MCF 10A (cell line): Measurements from ENCODE around the gene LTV1. TPM values are rescaled to one million over a fixed set of nuclear protein-coding genes. Genes with fewer than 3 reads are reported as not detected.

Experiments
- BruUV-seq: library from RNA; stranded (reverse); fragments of 400-500 nt; replicated peaks from 2 replicates; lab custom pipeline; 2021; lab: Mats Ljungman, UMichigan
- CTCF ChIA-PET: fragments of 300-600 bp; sonication (Branson Sonifier 250); formaldehyde crosslinking; extraction: SDS; loops from one replicate; lab custom pipeline; 2021; ENCODE audit warnings: antibody characterized with exemption, inconsistent platforms; lab: Yijun Ruan, JAX
- POLR2A ChIA-PET: fragments of 300-600, 350-650 bp; sonication (Branson Sonifier 250); formaldehyde crosslinking; extraction: SDS; loops from one replicate; lab custom pipeline; 2020; ENCODE audit warnings: antibody characterized with exemption, inconsistent platforms; lab: Yijun Ruan, JAX
- DNase-seq: peaks from one replicate; pipeline ENCODE4 v3.0.0-alpha.2; 2018; ENCODE audit not compliant: unreplicated experiment
- H3K27ac Mint-ChIP-seq: one replicate; pipeline ENCODE4 v1.8.0; 2022; ENCODE audit warnings: mild to moderate bottlenecking, low read depth, mixed read lengths; ENCODE audit not compliant: unreplicated experiment
- H3K27me3 Mint-ChIP-seq: one replicate; pipeline ENCODE4 v1.8.0; 2022; ENCODE audit warnings: mixed read lengths; ENCODE audit not compliant: insufficient read depth, unreplicated experiment
- H3K36me3 Mint-ChIP-seq: one replicate; pipeline ENCODE4 v1.8.0; 2022; ENCODE audit warnings: mild to moderate bottlenecking, moderate library complexity, mixed read lengths; ENCODE audit not compliant: insufficient read depth, unreplicated experiment
- H3K4me1 Mint-ChIP-seq: one replicate; pipeline ENCODE4 v1.8.0; 2022; ENCODE audit warnings: mixed read lengths; ENCODE audit not compliant: insufficient read depth, unreplicated experiment
- H3K4me3 Mint-ChIP-seq: one replicate; pipeline ENCODE4 v1.8.0; 2022; ENCODE audit warnings: mild to moderate bottlenecking, moderate library complexity, mixed read lengths; ENCODE audit not compliant: unreplicated experiment
- H3K9me3 Mint-ChIP-seq: one replicate; pipeline ENCODE4 v1.8.0; 2022; ENCODE audit warnings: mixed read lengths; ENCODE audit not compliant: unreplicated experiment
- intact Hi-C: fragments of 100-400 bp; cut with micrococcal nuclease; formaldehyde crosslinking; loops from 2 replicates; pipeline ENCODE4 v1.14.1; 2022
- total RNA-seq: library from RNA; stranded (reverse); gene quantifications from 2 replicates; pipeline ENCODE4 v1.2.3, GENCODE V29; 2022
- TF ChIP-seq, protein P1 (sequence below): fragments of 200-600 bp; IDR thresholded peaks from one replicate; pipeline ENCODE4 v1.8.0; 2022; ENCODE audit warnings: antibody characterized with exemption, mild to moderate bottlenecking; ENCODE audit not compliant: unreplicated experiment

Gene LTV1
- total RNA-seq, 1 experiment from 2014 or later, result 47.4 TPM

DNA sequence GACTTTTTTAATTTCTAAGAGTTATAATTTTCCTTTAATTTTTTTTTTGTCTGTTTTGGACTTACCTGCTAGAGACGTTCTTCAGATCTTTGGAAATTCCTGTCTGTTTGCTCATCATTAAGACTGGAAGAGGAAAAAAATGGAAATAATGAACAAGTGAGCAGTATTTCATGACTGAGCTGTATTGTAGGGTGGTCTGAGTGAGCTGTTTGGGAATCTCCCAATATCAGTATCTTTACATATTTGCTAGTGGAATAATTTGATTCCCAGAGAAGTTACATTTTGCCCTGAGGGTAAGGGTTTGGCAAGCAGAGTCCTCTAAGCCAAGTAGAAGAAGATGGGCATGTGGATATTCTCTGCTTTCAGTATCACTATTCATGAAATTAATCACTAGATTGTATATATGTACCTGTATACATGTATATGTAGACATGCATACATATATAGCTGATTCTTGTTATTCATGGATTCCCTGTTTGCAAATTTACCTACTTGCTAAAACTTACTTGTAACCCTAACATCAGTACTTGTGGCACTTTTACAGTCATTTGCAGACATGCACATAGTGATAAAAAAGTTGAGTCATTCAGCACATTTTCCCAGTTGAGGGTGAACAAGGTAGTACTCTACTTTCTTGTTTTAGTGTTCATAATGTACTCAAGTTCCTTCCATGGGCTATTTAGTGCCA is 34.6 kb downstream of the LTV1 start:
- no peak for DNase-seq
- Mint-ChIP-seq H3K27me3 (no peaks in the 10 kb centered on the region), H3K4me3 (no peak overlapping the region), H3K9me3 (no peaks in the 10 kb centered on the region), H3K27ac (no peak overlapping the region), H3K4me1 (no peaks in the 10 kb centered on the region), H3K36me3 (no peaks in the 10 kb centered on the region)
- CTCF ChIA-PET, result interaction anchor here (0.8 kb wide), 1 partner anchor 136 kb away, joined by 3 read pairs; no protein-coding TSS in a partner anchor
- BruUV-seq, result no TSS peak
- POLR2A ChIA-PET, result interaction anchor here (1.8 kb wide), 1 partner anchor 35 kb away, joined by 4 read pairs; the partner anchor contains the start of gene LTV1
- intact Hi-C loops, result no loop called here
- TF ChIP-seq, protein P1, sequence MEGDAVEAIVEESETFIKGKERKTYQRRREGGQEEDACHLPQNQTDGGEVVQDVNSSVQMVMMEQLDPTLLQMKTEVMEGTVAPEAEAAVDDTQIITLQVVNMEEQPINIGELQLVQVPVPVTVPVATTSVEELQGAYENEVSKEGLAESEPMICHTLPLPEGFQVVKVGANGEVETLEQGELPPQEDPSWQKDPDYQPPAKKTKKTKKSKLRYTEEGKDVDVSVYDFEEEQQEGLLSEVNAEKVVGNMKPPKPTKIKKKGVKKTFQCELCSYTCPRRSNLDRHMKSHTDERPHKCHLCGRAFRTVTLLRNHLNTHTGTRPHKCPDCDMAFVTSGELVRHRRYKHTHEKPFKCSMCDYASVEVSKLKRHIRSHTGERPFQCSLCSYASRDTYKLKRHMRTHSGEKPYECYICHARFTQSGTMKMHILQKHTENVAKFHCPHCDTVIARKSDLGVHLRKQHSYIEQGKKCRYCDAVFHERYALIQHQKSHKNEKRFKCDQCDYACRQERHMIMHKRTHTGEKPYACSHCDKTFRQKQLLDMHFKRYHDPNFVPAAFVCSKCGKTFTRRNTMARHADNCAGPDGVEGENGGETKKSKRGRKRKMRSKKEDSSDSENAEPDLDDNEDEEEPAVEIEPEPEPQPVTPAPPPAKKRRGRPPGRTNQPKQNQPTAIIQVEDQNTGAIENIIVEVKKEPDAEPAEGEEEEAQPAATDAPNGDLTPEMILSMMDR, result no peak

DNA sequence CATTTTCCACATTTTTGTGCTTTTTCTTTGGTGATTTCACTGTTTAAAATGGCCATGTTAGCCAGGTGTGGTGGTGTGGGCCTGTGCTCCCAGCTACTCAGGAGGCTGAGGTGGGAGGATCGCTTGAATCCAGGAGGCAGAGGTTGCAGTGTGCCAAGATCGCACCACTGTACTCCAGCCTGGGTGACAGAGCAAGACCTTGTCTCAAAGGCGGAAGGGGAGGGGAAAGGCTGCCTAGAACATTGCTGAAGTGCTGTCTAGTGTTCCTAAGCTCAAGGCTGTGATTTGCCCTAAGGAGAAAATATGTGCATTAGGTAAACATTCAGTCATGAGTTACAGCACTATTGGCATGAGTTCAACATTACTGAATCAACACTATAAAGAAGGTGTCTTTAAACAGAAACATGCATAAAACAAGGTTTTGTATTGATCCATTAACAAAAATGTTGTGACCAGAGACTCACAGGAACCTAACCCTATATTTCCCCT is 35.2 kb downstream of the LTV1 start:
- H3K27ac Mint-ChIP-seq, result no peak overlapping the region
- CTCF ChIA-PET, result interaction anchor here (0.8 kb wide), 1 partner anchor 136 kb away, joined by 3 read pairs; no protein-coding TSS in a partner anchor

DNA sequence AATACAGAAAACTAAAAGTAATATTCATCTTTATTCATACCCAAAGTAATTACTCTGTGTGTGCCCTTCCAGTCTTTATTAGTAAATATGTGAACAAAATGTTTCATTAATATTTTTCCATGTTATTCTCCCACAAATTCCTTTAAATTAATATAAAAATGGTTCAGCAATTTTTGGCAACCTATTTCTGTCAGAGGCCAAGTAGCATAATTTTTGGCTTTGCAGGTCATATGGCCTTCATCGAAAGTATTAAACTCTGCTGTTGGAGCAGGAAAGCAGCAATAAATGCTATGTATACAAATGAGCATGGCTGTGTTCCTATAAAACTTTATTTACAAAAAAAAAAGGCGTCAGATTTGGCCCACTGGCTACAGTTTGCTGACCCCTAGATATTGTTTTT is 37.3 kb downstream of the LTV1 start:
- Mint-ChIP-seq H3K27me3 (no peaks in the 10 kb centered on the region), H3K36me3 (no peaks in the 10 kb centered on the region), H3K27ac (no peak overlapping the region), H3K4me3 (no peak overlapping the region), H3K9me3 (no peaks in the 10 kb centered on the region), H3K4me1 (no peaks in the 10 kb centered on the region)
- TF ChIP-seq, protein P1, result no peak
- ChIA-PET CTCF (no interaction called here), POLR2A (no interaction called here)
- intact Hi-C loops, result no loop called here
- no peak for DNase-seq
- BruUV-seq, result no TSS peak

More for the DNA sequence above, 35.2 kb downstream of the LTV1 start:
- H3K4me3 Mint-ChIP-seq, result no peak overlapping the region
- TF ChIP-seq, protein P1, result no peak
- BruUV-seq, result no TSS peak
- H3K27me3 Mint-ChIP-seq, result no peaks in the 10 kb centered on the region
- peak; percentile 61 for DNase-seq
- intact Hi-C loops, result no loop called here
- H3K9me3 Mint-ChIP-seq, result no peaks in the 10 kb centered on the region
- POLR2A ChIA-PET, result interaction anchor here (1.8 kb wide), 1 partner anchor 35 kb away, joined by 4 read pairs; the partner anchor contains the start of gene LTV1
- no peaks in the 10 kb centered on the region for H3K4me1 Mint-ChIP-seq
- H3K36me3 Mint-ChIP-seq, result no peaks in the 10 kb centered on the region

DNA sequence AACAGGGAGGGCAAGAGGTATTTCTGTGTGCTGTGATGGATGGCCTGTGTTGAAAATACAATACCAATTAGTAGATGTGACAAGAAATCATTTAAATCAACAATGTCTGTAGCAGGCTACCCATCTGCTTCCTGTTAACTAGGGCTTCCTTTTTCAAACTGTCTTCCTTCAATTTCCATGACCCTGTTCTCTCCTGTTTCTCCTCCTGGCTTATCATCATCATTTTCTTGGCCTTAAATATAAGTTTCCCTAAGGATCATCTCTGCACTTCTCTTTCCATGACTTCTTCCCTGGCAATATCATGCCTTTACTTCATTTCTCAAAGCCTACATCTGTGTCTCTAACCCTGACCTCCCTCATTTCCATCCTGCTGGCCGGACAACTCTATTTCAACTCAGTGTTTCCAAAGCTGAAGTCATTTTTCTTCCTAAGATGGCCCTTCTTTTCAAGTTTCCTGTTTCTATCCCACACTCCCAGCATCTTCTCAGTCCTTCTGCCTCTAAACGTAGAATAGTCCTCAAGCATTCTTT is 39.3 kb downstream of the LTV1 start:
- H3K9me3 Mint-ChIP-seq, result no peaks in the 10 kb centered on the region
- no peak for DNase-seq
- no peak overlapping the region for H3K27ac Mint-ChIP-seq
- H3K36me3 Mint-ChIP-seq, result no peaks in the 10 kb centered on the region
- intact Hi-C loops, result no loop called here
- no peaks in the 10 kb centered on the region for H3K4me1 Mint-ChIP-seq
- no peak overlapping the region for H3K4me3 Mint-ChIP-seq
- H3K27me3 Mint-ChIP-seq, result no peaks in the 10 kb centered on the region
- TF ChIP-seq, protein P1, result no peak
- ChIA-PET POLR2A (no interaction called here), CTCF (interaction anchor here (0.9 kb wide), 1 partner anchor 13 kb away, joined by 3 read pairs; no protein-coding TSS in a partner anchor)
- no TSS peak for BruUV-seq
